ENCODE data around the gene MVB12A. TPM values are rescaled to one million over a fixed set of nuclear protein-coding genes. Genes with fewer than 3 reads are reported as not detected.

Gene MVB12A
- total and polyA plus RNA-seq, 2 of the 8 experiments (the other 6 are each of a cell fraction or from before 2014, with no cell fraction given), result 37.9 to 76.6 TPM

DNA sequence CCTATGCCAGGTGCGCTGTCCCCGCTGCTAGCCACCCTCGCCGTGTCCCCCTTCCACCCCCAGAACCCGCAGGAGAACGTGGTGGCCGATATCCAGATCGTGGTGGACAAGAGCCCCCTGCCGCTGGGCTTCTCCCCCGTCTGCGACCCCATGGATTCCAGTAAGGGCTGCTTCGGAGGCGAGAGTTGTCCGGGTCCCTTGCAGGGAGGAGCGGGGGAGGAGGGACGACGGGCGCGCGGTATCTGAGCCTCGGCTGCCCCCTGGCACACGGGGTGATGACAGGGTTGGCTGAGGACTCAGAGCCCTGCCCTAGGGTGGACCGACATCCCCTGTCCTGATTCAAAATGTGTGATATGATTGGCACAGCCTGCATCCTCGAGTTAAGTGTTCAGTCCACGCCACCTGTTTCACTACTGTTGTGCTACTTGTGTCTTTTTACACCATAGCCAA lies 653 bp downstream of the MVB12A start:
- H3K18ac ChIP-seq (ENCODE audit: extremely low read depth, low read length), result peak overlapping the region; percentile 4; the same call in 1 of the 2 replicates
- peak overlapping the region; percentile 85 for H3K4ac ChIP-seq (replicated peaks; ENCODE audit: insufficient read length, low read depth, low read length)
- H2BK20ac ChIP-seq (ENCODE audit: low read length), result no peak overlapping the region
- peak overlapping the region; percentile 61 for H2BK15ac ChIP-seq (ENCODE audit: low read length)
- H4K20me1 ChIP-seq (replicated peaks in 1 of 2; ENCODE audit: control insufficient read depth in 1 of 2, insufficient read depth in 2 of 2, low read length in 2 of 2), result peaks cover 0 to 4% of the 10 kb centered on the region in 2 experiments
- H2AK5ac ChIP-seq (ENCODE audit: low read depth, low read length), result 0 out of 2 replicates have a peak overlapping the region, but pooled peaks have one; percentile 32
- H2BK12ac ChIP-seq (ENCODE audit: low read depth, low read length), result no peak overlapping the region; the same call in 1 of the 2 replicates
- no peak overlapping the region for H2BK5ac ChIP-seq (ENCODE audit: low read depth, low read length)
- no peaks in the 10 kb centered on the region for H3K79me1 ChIP-seq (ENCODE audit: low read depth, low read length)
- H3K56ac ChIP-seq (replicated peaks; ENCODE audit: insufficient read length, low read depth, low read length), result peak overlapping the region; percentile 46
- CTCF ChIA-PET (ENCODE audit: partially characterized antibody), result interaction anchor here (0.8 to 1.8 kb wide), 4 partner anchors 10 to 31 kb away, joined by 3 to 13 read pairs (median 6); no protein-coding TSS in a partner anchor
- no peaks in the 10 kb centered on the region for H3K79me2 ChIP-seq (ENCODE audit: control insufficient read depth in 1 of 2, insufficient read depth in 2 of 2, low read length in 2 of 2)
- peaks cover 3 to 17% (median 9%) of the 10 kb centered on the region in 4 experiments for H3K4me1 ChIP-seq (replicated peaks in 1 of 4; ENCODE audit: control insufficient read depth in 3 of 4, insufficient read depth in 4 of 4, low read length in 3 of 4)
- no peak for FAIRE-seq
- no peaks in the 10 kb centered on the region for H3K36me3 ChIP-seq (ENCODE audit: control insufficient read depth in 2 of 4, insufficient read depth in 4 of 4, low read length in 3 of 4)
- 0 out of 3 replicates have a peak, but pooled peaks of 1 of the 2 experiments have one; percentile 6 for TF ChIP-seq POLR2A (IDR thresholded peaks at IDR 0.05; ENCODE audit: control extremely low read depth in 1 of 2, low read depth in 2 of 2, low read length in 2 of 2)
- TF ChIP-seq, protein P1, sequence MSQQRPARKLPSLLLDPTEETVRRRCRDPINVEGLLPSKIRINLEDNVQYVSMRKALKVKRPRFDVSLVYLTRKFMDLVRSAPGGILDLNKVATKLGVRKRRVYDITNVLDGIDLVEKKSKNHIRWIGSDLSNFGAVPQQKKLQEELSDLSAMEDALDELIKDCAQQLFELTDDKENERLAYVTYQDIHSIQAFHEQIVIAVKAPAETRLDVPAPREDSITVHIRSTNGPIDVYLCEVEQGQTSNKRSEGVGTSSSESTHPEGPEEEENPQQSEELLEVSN (IDR thresholded peaks at IDR 0.05), result no peak
- peak; percentile 36 for TF ChIP-seq SAP30 (IDR thresholded peaks at IDR 0.05; ENCODE audit: insufficient read depth, insufficient replicate concordance, low read length)
- peak; percentile 56 to 64 for TF ChIP-seq RAD21 (IDR thresholded peaks at IDR 0.05 in 1 of 2, conservative IDR thresholded peaks at IDR 0.05 in 1 of 2; ENCODE audit: low read depth in 2 of 2, low read length in 2 of 2)
- TF ChIP-seq, protein P2, sequence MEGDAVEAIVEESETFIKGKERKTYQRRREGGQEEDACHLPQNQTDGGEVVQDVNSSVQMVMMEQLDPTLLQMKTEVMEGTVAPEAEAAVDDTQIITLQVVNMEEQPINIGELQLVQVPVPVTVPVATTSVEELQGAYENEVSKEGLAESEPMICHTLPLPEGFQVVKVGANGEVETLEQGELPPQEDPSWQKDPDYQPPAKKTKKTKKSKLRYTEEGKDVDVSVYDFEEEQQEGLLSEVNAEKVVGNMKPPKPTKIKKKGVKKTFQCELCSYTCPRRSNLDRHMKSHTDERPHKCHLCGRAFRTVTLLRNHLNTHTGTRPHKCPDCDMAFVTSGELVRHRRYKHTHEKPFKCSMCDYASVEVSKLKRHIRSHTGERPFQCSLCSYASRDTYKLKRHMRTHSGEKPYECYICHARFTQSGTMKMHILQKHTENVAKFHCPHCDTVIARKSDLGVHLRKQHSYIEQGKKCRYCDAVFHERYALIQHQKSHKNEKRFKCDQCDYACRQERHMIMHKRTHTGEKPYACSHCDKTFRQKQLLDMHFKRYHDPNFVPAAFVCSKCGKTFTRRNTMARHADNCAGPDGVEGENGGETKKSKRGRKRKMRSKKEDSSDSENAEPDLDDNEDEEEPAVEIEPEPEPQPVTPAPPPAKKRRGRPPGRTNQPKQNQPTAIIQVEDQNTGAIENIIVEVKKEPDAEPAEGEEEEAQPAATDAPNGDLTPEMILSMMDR (IDR thresholded peaks at IDR 0.05; ENCODE audit: control extremely low read depth in 1 of 3, insufficient read depth in 1 of 3, low read depth in 1 of 3, low read length in 3 of 3), result peak; percentile 41 to 49 (median 42)
- TF ChIP-seq, protein P3, sequence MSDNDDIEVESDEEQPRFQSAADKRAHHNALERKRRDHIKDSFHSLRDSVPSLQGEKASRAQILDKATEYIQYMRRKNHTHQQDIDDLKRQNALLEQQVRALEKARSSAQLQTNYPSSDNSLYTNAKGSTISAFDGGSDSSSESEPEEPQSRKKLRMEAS (IDR thresholded peaks at IDR 0.05), result 0 out of 2 replicates have a peak, but pooled peaks have one; percentile 41
- no peak for TF ChIP-seq PHF8 (conservative IDR thresholded peaks at IDR 0.05; ENCODE audit: low read depth, low read length)
- peak; percentile 9; the same call in 1 of the 2 replicates for TF ChIP-seq CREB1 (IDR thresholded peaks at IDR 0.05)
- H4K8ac ChIP-seq (ENCODE audit: extremely low read depth, insufficient read depth, low read length), result peak overlapping the region; percentile 75; the same call in 1 of the 2 replicates
- peak overlapping the region; percentile 8 to 50 (median 34); a peak in 6 of 7 replicates for H3K9ac ChIP-seq (replicated peaks in 1 of 4; ENCODE audit: extremely low read depth in 1 of 4, low read depth in 3 of 4, low read length in 3 of 4)
- no peaks in the 10 kb centered on the region for H3K9me3 ChIP-seq (ENCODE audit: insufficient read depth in 2 of 2, low read depth in 1 of 2, low read length in 1 of 2)
- H3K27me3 ChIP-seq (replicated peaks in 1 of 4; ENCODE audit: control insufficient read depth in 3 of 4, extremely low read depth in 1 of 4, insufficient read depth in 3 of 4, low read length in 3 of 4), result peaks cover 0 to 3% (median 0%) of the 10 kb centered on the region in 4 experiments; a peak in 2 of 7 replicates
- no peak overlapping the region for H3K23ac ChIP-seq (ENCODE audit: insufficient read length)
- H2AFZ ChIP-seq (ENCODE audit: low read length), result peak overlapping the region; percentile 88; the same call in 1 of the 2 replicates
- peak overlapping the region; percentile 59 to 76 for H3K4me2 ChIP-seq (ENCODE audit: insufficient read depth in 1 of 2, low read depth in 2 of 2, low read length in 2 of 2)
- DNase-seq (ENCODE audit: low read depth in 1 of 2, low spot score in 2 of 2), result peak in 1 of 2 experiments; percentile 70
- POLR2A ChIA-PET (ENCODE audit: partially characterized antibody), result interaction anchor here (1.0 to 1.6 kb wide), 7 partner anchors 8 to 85 kb away, joined by 3 to 6 read pairs (median 3); no protein-coding TSS in a partner anchor
- no peak overlapping the region for H3K27ac ChIP-seq (ENCODE audit: low read depth, low read length)
- WGBS, 2 experiments (ENCODE audit: extremely low coverage in 1 of 2, insufficient coverage in 1 of 2, insufficient read length in 1 of 2, insufficient replicate concordance in 2 of 2, low coverage in 1 of 2, low lambda C conversion rate in 2 of 2, missing lambda C conversion rate in 1 of 2), result 20% methylated on average over 17 of the region's 25 CpGs; no CpG with 5 or more reads in 1 of the 2 experiments
- H2BK120ac ChIP-seq (replicated peaks; ENCODE audit: low read depth, low read length), result no peak overlapping the region
- peaks cover 12% of the 10 kb centered on the region for H3K23me2 ChIP-seq (ENCODE audit: low read depth, low read length)
- H4K5ac ChIP-seq (ENCODE audit: insufficient read length, low read depth, low read length), result peak overlapping the region; percentile 46
- peak overlapping the region; percentile 57 to 88 (median 78) for H3K4me3 ChIP-seq (ENCODE audit: extremely low read depth in 1 of 4, insufficient read depth in 2 of 4, low read depth in 3 of 4, low read length in 4 of 4)
- peak overlapping the region; percentile 54 for H3K14ac ChIP-seq (ENCODE audit: insufficient read length)
- peak overlapping the region; percentile 91 for H4K91ac ChIP-seq (replicated peaks; ENCODE audit: insufficient read length, low read length)
